HuH-7 (cell line): ENCODE data around the gene CFAP210.

Experiments
- DNase-seq: peaks from one replicate; pipeline ENCODE4 v3.0.0; 2011; ENCODE audit warnings: low spot score

Gene CFAP210

GRCh38 chr2:169673106-169673505 is 21.1 kb downstream of the CFAP210 start:
- DNase-seq: no peak

GRCh38 chr2:169672406-169672805 is 21.8 kb downstream of the CFAP210 start:
- no peak for DNase-seq

- DNase-seq: no peak
These were observed 23.3 kb downstream of the CFAP210 start for GRCh38 chr2:169670937-169671336.

GRCh38 chr2:169670215-169670651 is 24.0 kb downstream of the CFAP210 start:
- no peak for DNase-seq

- no peak for DNase-seq
These were observed 26.6 kb downstream of the CFAP210 start for GRCh38 chr2:169667583-169667982.

GRCh38 chr2:169664978-169665930 is 29.0 kb downstream of the CFAP210 start:
- no peak for DNase-seq

- no peak for DNase-seq
These were observed 29.6 kb downstream of the CFAP210 start for GRCh38 chr2:169664600-169664977.

- DNase-seq: no peak
These were observed 31.0 kb downstream of the CFAP210 start for GRCh38 chr2:169663247-169663646.

GRCh38 chr2:169662744-169663143 is 31.5 kb downstream of the CFAP210 start:
- no peak for DNase-seq

GRCh38 chr2:169661265-169661664 is 32.9 kb downstream of the CFAP210 start:
- no peak for DNase-seq

- DNase-seq: no peak
These were observed 34.9 kb downstream of the CFAP210 start for GRCh38 chr2:169659320-169659719.

- no peak for DNase-seq
These were observed 35.3 kb downstream of the CFAP210 start for GRCh38 chr2:169658877-169659276.

- no peak for DNase-seq
These were observed 38.0 kb downstream of the CFAP210 start for GRCh38 chr2:169656164-169656563.

- no peak for DNase-seq
These were observed 40.6 kb downstream of the CFAP210 start for GRCh38 chr2:169653636-169654035.

- no peak for DNase-seq
These were observed 44.9 kb downstream of the CFAP210 start for GRCh38 chr2:169649278-169649677.

- no peak for DNase-seq
These were observed 46.7 kb downstream of the CFAP210 start for GRCh38 chr2:169647496-169647895.

GRCh38 chr2:169644173-169644572 is 50.0 kb downstream of the CFAP210 start:
- DNase-seq: no peak

GRCh38 chr2:169641464-169641863 is 52.7 kb downstream of the CFAP210 start:
- no peak for DNase-seq

GRCh38 chr2:169640104-169640503 is 54.1 kb downstream of the CFAP210 start:
- DNase-seq: no peak

GRCh38 chr2:169637620-169638019 is 56.6 kb downstream of the CFAP210 start:
- no peak for DNase-seq

- DNase-seq: no peak
These were observed 57.6 kb downstream of the CFAP210 start for GRCh38 chr2:169636440-169637097.

- no peak for DNase-seq
These were observed 68.4 kb downstream of the CFAP210 start for GRCh38 chr2:169625781-169626180.

GRCh38 chr2:169623235-169623634 is 71.0 kb downstream of the CFAP210 start:
- DNase-seq: no peak
